Right lobe of liver (tissue), 4 donors: ENCODE results near the gene DEXI.

Experiments
- CTCF ChIP-seq, 4 donors: fragments of 200-600 bp in 3 of 4; fragments of 450-650 bp in 1 of 4; IDR thresholded peaks; one replicate each; pipeline versions ENCODE4 v1.5.1 to v1.8.0; 2016 to 2022; ENCODE audit warnings: antibody characterized with exemption in 4 of 4, mild to moderate bottlenecking in 2 of 4
- POLR2A ChIP-seq: fragments of 450-650 bp; IDR thresholded peaks from one replicate; pipeline ENCODE4 v1.6.1; 2017; ENCODE audit warnings: antibody characterized with exemption, mild to moderate bottlenecking
- donor health status: DM: no; HTN: no; CAD: no.
- donor health status: DM: no; HTN: no; CAD: no.
- donor health status: DM: no; HTN: yes; CAD: no.

DNA sequence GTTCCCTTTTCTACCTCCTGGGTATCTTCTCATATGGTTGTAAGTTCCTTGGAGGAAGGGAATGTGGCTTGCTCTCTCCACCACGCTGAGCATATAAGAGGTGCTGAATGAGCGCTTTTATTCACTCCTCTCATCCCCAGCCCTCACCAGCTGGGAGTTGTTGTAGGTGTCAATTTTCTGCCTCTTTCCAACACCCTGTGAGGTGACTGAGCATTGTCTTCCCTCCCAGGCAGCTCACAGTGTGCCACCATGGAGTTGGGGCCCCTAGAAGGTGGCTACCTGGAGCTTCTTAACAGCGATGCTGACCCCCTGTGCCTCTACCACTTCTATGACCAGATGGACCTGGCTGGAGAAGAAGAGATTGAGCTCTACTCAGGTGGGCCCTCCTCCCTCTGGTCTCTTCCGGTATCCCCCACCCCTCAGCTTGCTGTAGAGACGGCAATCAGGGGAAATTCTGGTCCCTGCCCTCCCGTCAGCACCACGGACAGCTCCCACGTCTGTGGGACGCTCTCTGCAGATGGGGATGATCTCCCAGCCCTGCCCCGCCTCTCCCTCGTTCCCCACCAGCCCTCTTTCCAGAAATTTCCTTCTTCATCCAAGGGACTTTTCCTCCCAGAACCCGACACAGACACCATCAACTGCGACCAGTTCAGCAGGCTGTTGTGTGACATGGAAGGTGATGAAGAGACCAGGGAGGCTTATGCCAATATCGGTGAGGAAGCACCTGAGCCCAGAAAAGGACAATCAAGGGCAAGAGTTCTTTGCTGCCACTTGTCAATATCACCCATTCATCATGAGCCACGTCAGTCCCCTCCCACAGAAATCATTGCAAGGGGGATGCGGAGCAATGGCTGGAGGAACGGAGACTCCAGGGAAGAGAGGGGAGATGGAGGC, 47.0 kb downstream of the DEXI start:
- TF ChIP-seq CTCF (IDR thresholded peaks at IDR 0.05) (no peak), POLR2A (no peak)
